Panc1 (cell line): ENCODE results near the gene SMIM35.

Source experiments
- POLR2AphosphoS5 ChIP-seq: IDR thresholded peaks from 2 replicates; pipeline ENCODE4 v1.6.1; 2012; ENCODE audit warnings: mild to moderate bottlenecking, low read depth, low read length, moderate library complexity
- TF ChIP-seq, protein P1 (sequence below): fragments of 450-650 bp; IDR thresholded peaks from 2 replicates; pipeline ENCODE4 v1.5.1; 2017; ENCODE audit warnings: mild to moderate bottlenecking

DNA sequence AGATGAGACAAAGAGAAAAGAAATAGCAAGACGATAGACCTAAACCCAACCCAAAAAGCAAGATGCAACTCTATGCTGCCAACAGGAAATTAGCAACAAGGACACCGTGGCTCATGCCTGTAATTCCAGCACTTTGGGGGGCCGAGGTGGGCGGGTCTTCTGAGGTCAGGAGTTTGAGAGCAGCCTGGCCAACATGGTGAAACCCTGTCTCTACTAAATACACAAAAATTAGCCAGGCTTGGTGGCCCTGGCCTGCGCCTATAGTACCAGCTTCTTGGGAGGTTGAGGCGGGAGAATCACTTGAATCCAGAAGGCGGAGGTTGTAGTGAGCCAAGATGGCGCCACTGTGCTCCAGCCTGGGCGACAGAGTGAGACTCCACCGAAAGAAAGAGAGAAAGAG lies 124.9 kb downstream of the SMIM35 start:
- TF ChIP-seq, protein P1, sequence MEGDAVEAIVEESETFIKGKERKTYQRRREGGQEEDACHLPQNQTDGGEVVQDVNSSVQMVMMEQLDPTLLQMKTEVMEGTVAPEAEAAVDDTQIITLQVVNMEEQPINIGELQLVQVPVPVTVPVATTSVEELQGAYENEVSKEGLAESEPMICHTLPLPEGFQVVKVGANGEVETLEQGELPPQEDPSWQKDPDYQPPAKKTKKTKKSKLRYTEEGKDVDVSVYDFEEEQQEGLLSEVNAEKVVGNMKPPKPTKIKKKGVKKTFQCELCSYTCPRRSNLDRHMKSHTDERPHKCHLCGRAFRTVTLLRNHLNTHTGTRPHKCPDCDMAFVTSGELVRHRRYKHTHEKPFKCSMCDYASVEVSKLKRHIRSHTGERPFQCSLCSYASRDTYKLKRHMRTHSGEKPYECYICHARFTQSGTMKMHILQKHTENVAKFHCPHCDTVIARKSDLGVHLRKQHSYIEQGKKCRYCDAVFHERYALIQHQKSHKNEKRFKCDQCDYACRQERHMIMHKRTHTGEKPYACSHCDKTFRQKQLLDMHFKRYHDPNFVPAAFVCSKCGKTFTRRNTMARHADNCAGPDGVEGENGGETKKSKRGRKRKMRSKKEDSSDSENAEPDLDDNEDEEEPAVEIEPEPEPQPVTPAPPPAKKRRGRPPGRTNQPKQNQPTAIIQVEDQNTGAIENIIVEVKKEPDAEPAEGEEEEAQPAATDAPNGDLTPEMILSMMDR = no peak
- no peak for TF ChIP-seq POLR2AphosphoS5
